ENCODE measurements around the gene SKIL. TPM values are rescaled to one million over a fixed set of nuclear protein-coding genes. Genes with fewer than 3 reads are reported as not detected.
"Not testable (repeated sequence)": the region's sequence is repeated elsewhere in the genome, so short reads cannot be mapped to it uniquely, and the experiment has no call there.

Gene SKIL, protein sequence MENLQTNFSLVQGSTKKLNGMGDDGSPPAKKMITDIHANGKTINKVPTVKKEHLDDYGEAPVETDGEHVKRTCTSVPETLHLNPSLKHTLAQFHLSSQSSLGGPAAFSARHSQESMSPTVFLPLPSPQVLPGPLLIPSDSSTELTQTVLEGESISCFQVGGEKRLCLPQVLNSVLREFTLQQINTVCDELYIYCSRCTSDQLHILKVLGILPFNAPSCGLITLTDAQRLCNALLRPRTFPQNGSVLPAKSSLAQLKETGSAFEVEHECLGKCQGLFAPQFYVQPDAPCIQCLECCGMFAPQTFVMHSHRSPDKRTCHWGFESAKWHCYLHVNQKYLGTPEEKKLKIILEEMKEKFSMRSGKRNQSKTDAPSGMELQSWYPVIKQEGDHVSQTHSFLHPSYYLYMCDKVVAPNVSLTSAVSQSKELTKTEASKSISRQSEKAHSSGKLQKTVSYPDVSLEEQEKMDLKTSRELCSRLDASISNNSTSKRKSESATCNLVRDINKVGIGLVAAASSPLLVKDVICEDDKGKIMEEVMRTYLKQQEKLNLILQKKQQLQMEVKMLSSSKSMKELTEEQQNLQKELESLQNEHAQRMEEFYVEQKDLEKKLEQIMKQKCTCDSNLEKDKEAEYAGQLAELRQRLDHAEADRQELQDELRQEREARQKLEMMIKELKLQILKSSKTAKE
- 27.5 and 29.4 TPM in 2 replicates for total RNA-seq

DNA sequence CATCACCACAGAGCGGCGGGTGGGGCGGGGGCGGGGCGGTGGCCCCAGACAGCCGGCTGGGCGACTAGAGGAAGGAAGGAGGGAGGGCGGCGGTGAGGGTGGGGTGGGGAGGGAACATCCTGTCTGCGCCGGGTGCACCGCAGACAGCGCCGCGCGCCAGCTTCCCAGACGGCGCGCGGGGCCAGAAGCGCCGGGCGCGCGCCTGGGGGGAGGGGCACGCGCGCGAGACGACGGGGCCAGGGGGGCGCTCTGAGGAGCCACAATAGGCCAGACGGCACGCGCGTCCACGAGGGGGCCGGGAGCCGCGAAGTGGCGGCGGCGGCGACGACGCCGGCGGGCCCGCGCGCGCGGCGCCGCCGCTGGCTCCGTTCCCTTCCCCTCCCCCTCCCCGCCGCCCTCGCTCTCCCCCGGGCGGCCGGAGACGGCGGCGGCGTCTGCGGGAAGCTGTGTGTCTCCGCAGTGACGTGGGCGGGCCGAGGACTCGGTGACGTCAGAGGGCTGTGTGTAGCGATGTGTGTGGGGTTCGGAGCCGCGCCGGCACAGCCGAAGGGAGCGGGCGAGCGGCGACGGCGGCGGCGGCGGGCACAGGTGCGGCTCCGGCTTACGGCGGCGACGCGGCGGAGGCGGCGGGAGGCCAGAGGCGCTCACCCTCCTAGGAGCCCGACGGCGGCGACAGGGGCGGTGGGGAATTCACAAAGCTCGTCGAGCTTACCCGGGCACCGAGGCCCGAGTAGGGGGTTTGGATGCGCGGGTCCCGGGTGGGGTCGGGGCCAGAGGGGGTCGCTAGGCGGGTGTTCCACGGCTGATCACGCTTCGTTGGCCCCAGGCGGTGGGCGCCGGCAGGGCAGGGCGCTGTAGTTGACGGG, at the start of gene SKIL:
TSS of gene SKIL (plus strand) at position 540 of the 866 bp plus-strand sequence. CDS start 2,617 bp downstream, outside the sequence.
- Mint-ChIP-seq H3K27ac (peak within 1 kb of the TSS; percentile 98), H3K36me3 (ENCODE audit: low read depth) (peaks cover 26% of the 10 kb centered on the region), H3K9me3 (no peaks in the 10 kb centered on the region), H3K4me3 (peak within 1 kb of the TSS; percentile 91), H3K27me3 (ENCODE audit: insufficient read depth) (peaks cover 9% of the 10 kb centered on the region), H3K4me1 (ENCODE audit: low read depth) (peaks cover 47% of the 10 kb centered on the region)
- peak; percentile 93 for DNase-seq (ENCODE audit: low spot score)
- intact Hi-C loops (cut with micrococcal nuclease) = loop anchor here (1.0 to 10.0 kb wide), 13 partner anchors 80 to 1680 kb away; partner anchors contain the start of genes EIF5A2, FNDC3B, GPR160 and MYNN

DNA sequence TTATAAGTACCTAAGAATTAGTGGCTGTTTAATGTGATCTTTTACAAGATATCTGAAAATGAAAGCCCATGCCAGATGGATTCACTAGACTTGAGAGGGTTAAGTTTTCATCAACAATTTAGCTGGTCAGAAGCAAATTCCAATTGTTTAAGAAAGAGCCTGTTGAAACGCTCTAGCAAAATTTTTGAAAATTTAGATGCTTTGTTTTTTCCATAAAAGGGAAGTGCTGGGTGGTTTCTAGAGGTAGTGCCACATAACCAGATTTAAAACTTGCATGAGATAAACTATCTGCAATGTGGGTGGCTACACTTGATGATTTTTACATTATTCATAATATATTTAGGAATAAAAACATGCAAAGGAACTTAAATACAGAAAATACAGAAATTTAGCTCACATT, 48.5 kb upstream of the SKIL start:
- Mint-ChIP-seq H3K9me3 (no peaks in the 10 kb centered on the region), H3K36me3 (ENCODE audit: low read depth) (no peaks in the 10 kb centered on the region), H3K27ac (no peak overlapping the region), H3K27me3 (ENCODE audit: insufficient read depth) (no peaks in the 10 kb centered on the region), H3K4me3 (no peak overlapping the region), H3K4me1 (ENCODE audit: low read depth) (no peaks in the 10 kb centered on the region)
- intact Hi-C loops (cut with micrococcal nuclease) = no loop called here
- no peak for DNase-seq (ENCODE audit: low spot score)

DNA sequence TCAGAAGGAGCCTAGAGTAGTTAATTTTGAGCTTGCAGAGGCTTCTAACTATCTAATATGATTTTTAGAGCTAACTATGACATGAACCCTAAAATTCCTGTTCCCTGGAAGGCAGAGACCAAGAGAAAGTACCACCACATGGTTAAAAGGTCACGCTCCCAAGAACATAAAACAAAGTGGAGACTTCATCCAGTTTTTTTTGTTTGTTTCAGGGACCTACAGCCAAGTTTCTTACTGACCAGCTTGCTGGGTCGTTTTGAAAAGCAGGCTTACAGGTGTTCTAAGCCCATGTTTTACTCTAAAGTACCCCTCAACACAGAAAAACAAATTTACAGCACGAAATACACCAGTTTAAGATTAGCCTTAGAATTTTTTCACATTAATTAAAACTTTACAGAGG, 39.6 kb upstream of the SKIL start:
- no peaks in the 10 kb centered on the region for H3K36me3 Mint-ChIP-seq (ENCODE audit: low read depth)
- no peak overlapping the region for H3K4me3 Mint-ChIP-seq
- H3K27me3 Mint-ChIP-seq (ENCODE audit: insufficient read depth) = peaks cover 12% of the 10 kb centered on the region
- no peaks in the 10 kb centered on the region for H3K9me3 Mint-ChIP-seq
- H3K4me1 Mint-ChIP-seq (ENCODE audit: low read depth) = no peaks in the 10 kb centered on the region
- H3K27ac Mint-ChIP-seq = no peak overlapping the region
- no peak for DNase-seq (ENCODE audit: low spot score)
- intact Hi-C loops (cut with micrococcal nuclease) = no loop called here

DNA sequence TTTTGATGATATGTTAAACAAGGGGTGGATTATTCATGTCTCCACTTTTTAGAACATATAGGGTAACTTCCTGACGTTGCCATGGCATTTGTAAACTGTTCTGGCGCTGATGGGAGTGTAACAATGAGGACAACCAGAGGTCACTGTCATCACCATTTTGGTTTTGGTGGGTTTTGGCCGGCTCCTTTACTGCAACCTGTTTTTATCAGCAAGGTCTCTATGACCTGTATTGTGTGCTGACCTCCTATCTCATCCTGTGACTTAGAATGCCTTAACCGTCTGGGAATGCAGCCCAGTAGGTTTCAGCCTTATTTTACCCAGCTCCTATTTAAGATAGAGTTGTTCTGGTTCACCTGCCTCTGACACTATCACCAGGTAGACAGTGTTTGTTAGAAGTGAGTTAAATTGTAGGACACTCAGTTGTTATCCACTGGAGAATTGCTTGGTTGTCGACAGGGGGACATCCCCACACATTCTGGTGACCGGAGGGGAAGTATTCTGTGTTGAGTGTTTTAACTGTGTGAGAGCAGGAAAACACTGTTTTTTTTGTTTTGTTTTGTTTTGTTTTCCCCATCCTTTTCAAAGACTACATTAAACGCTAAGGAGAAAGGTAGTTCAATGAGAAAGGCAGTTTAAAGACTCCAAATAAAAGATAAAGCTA, 36.9 kb upstream of the SKIL start:
- DNase-seq (ENCODE audit: low spot score) = no peak
- H3K36me3 Mint-ChIP-seq (ENCODE audit: low read depth) = no peaks in the 10 kb centered on the region
- intact Hi-C loops (cut with micrococcal nuclease) = no loop called here
- H3K9me3 Mint-ChIP-seq = no peaks in the 10 kb centered on the region
- peaks cover 16% of the 10 kb centered on the region for H3K27me3 Mint-ChIP-seq (ENCODE audit: insufficient read depth)
- no peaks in the 10 kb centered on the region for H3K4me1 Mint-ChIP-seq (ENCODE audit: low read depth)
- H3K4me3 Mint-ChIP-seq = no peak overlapping the region
- H3K27ac Mint-ChIP-seq = no peak overlapping the region

DNA sequence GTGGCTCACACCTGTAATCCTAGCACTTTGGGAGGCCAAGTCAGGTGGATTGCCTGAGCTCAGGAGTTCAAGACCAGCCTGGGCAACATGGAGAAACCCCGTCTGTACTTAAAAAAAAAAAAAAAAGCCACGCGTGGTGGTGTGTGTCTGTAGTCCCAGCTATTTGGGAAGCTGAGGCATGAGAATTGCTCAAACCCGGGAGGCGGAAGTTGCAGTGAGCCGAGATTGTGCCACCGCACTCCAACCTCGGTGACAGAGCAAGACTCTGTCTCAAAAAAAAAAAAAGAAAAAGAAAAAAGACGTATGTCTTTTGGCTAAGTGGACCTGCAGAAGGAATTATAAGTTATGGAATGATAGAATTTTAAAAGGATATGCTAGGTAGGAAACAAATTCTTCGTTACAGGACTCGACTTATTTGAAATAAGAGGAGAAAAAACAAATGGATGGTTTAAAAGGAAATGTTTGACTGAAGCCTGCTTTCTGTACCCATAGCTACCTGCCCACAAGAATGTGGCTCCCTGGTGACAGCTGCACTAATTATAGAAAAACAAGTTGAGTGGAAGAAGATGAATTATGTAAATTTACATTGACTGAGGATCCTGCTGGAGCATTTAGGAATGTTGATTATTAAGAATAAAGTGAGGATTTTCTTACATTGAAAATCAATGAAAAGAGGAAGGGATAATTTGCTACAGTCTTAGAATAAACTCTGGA, 36.0 kb upstream of the SKIL start:
- H3K27ac Mint-ChIP-seq = no peak overlapping the region
- no peaks in the 10 kb centered on the region for H3K36me3 Mint-ChIP-seq (ENCODE audit: low read depth)
- H3K4me1 Mint-ChIP-seq (ENCODE audit: low read depth) = no peaks in the 10 kb centered on the region
- intact Hi-C loops (cut with micrococcal nuclease) = no loop called here
- no peak overlapping the region for H3K4me3 Mint-ChIP-seq
- H3K27me3 Mint-ChIP-seq (ENCODE audit: insufficient read depth) = peaks cover 16% of the 10 kb centered on the region
- no peaks in the 10 kb centered on the region for H3K9me3 Mint-ChIP-seq
- no peak for DNase-seq (ENCODE audit: low spot score)

DNA sequence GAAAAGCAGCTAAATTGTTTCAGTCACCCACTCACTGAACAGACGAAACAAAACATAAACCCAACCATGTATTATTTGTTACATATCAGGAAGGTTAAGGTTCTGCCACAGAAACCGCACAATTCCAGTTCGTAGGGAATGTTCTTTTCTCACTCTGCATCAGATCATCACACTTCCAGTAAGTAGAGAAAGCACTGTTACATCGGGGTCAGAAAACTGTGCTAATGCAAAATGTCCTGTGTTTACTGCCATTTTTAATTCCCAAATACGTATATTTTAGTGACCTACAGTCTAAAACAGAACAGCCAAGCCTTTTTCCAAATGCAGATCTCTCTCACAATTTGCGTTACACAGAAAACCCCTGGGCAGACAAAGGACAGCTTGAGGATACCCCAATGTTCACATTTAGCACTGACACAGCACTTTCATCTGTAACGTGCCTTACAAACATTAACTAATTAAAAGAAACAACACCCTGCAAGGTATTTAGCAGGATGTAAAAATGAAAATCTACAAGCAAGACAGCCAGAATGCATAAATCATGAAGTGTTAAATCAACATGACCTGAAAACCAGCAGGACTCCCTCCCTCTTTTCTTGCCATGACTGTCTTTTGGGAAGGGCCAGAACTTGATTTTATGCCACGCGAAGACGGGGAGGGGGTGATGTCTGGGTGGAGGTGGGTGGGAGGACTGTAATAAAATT, 34.8 kb upstream of the SKIL start:
- no peaks in the 10 kb centered on the region for H3K36me3 Mint-ChIP-seq (ENCODE audit: low read depth)
- no peaks in the 10 kb centered on the region for H3K4me1 Mint-ChIP-seq (ENCODE audit: low read depth)
- H3K27ac Mint-ChIP-seq = no peak overlapping the region
- H3K9me3 Mint-ChIP-seq = no peaks in the 10 kb centered on the region
- peaks cover 16% of the 10 kb centered on the region for H3K27me3 Mint-ChIP-seq (ENCODE audit: insufficient read depth)
- DNase-seq (ENCODE audit: low spot score) = no peak
- no peak overlapping the region for H3K4me3 Mint-ChIP-seq
- intact Hi-C loops (cut with micrococcal nuclease) = no loop called here

DNA sequence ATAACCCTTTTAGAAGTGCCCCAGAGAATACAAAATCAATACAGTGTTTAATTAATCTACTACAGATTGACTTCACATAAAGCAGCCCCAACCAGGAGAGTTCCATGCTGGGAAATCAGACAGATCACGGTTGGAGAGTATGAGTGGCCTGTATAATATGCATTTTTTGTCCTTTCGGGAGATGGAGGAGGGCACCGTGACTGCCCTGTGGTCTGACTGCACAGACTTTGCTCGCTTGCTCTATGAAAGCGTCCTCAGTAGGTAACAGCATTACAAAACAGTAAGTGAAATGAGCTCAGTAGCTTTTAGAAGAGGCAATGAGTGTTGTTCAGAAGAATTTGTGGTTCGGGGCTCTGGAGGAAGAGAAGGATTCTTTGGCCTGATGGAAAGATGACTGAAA, 34.2 kb upstream of the SKIL start:
- Mint-ChIP-seq H3K36me3 (ENCODE audit: low read depth) (no peaks in the 10 kb centered on the region), H3K4me1 (ENCODE audit: low read depth) (no peaks in the 10 kb centered on the region), H3K27ac (no peak overlapping the region), H3K27me3 (ENCODE audit: insufficient read depth) (peaks cover 16% of the 10 kb centered on the region), H3K9me3 (peaks cover 3% of the 10 kb centered on the region), H3K4me3 (no peak overlapping the region)
- intact Hi-C loops (cut with micrococcal nuclease) = no loop called here
- no peak for DNase-seq (ENCODE audit: low spot score)

DNA sequence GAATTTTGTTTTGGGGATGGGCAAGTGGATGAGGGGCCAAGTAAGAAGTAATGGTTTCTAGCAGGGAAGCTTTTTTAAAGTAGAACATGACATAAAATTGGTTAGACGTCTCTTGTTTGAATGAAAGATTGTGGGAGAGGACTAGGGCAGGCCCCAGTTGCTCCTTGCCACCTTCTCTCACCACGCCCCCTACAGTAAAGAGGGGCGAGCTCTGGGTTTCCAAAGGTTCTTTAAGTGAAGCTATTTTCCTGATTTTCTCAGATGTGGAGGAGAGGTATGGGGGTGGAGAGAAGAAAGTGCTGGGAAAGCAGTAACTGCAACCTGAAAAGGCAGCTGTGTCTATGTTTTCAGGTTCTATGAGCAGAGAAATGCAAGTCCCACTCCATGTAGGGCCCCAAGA, 32.6 kb upstream of the SKIL start:
- Mint-ChIP-seq H3K4me3 (no peak overlapping the region), H3K4me1 (ENCODE audit: low read depth) (no peaks in the 10 kb centered on the region), H3K36me3 (ENCODE audit: low read depth) (no peaks in the 10 kb centered on the region), H3K9me3 (peaks cover 5% of the 10 kb centered on the region), H3K27ac (no peak overlapping the region), H3K27me3 (ENCODE audit: insufficient read depth) (peaks cover 16% of the 10 kb centered on the region)
- no peak for DNase-seq (ENCODE audit: low spot score)
- intact Hi-C loops (cut with micrococcal nuclease) = no loop called here

DNA sequence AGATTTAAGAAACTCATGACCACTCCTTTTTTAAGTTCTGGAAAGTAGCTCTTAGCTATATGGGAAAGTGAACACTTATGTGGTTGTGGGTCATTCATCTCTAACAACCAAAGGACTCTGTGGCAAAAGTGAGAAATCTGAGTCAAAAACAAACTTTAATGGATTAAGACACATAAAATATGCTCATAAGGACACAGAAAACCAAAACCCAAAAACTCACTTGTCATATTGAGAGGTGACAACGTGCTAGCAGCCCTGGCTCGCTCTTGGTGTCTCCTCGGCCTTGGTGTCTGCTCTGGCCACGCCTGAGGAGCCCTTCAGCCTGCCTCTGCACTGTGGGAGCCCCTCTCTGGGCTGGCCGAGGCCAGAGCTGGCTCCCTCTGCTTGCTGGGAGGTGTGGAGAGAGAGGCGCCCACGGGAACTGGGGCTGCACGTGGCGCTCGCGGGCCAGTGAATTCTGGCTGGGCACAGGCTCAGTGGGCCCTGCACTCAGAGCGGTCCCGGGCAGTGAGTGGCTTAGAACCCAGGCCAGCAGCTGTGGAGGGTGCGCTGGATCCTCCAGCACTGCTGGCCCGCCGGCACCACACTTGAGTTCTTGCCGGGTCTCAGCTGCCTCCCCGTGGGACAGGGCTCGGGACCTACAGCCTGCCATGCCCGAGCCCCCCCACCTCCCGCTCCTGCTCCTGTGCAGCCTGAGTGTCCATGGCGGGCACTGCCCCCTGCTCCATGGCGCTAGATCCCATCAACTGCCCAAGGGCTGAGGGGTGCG, 30.3 kb upstream of the SKIL start:
- DNase-seq (ENCODE audit: low spot score) = no peak
- Mint-ChIP-seq H3K27me3 (ENCODE audit: insufficient read depth) (peaks cover 10% of the 10 kb centered on the region), H3K4me1 (ENCODE audit: low read depth) (no peaks in the 10 kb centered on the region), H3K9me3 (peaks cover 5% of the 10 kb centered on the region), H3K4me3 (no peak overlapping the region), H3K36me3 (ENCODE audit: low read depth) (no peaks in the 10 kb centered on the region), H3K27ac (no peak overlapping the region)
- intact Hi-C loops (cut with micrococcal nuclease) = no loop called here

DNA sequence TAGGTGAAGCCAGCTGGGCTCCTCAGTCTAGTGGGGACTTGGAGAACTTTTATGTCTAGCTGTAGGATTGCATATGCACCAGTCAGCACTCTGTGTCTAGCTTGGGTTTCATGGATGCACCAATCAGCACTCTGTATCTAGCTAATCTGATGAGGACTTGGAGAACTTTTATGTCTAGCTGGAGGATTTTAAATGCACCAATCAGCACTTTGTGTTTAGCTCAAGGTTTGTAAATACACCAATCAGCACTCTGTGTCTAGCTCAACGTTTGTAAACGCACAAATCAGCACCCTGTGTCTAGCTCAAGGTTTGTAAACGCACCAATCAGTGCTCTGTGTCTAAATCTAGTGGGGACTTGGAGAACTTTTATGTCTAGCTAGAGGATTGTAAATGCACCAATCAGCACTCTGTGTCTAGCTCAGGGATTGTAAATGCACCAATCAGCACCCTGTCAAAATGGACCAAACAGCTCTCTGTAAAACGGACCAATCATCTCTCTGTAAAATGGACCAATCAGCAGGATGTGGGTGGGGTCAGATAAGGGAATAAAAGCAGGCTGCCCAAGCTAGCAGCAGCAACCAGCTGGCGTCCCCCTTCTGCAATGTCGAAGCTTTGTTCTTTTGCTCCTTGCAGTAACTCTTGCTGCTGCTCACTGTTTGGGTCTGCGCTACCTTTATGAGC, 29.5 kb upstream of the SKIL start:
- intact Hi-C loops (cut with micrococcal nuclease); H3K36me3 Mint-ChIP-seq (ENCODE audit: low read depth); H3K4me1 Mint-ChIP-seq (ENCODE audit: low read depth); DNase-seq (ENCODE audit: low spot score); H3K27ac Mint-ChIP-seq; H3K27me3 Mint-ChIP-seq (ENCODE audit: insufficient read depth); H3K4me3 Mint-ChIP-seq; H3K9me3 Mint-ChIP-seq: not testable (repeated sequence)

DNA sequence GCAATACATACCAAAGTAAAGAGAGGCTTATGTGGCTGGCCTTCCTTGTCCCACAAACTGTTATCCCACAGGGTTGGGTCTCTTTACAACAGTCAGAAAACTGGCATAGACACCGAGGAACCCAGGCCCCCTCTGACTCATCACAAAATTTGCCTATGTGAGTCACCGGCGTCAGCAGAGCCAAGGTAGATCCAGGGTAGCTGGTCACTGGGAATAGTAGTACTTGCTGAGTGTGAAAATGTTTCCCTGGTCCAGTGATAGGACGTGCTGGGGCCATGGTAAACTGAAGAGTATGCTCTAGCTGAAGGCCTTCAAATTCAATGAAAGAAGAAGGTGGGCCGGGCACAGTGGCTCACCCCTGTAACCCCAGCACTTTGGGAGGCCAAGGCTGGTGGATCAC, 27.1 kb upstream of the SKIL start:
- intact Hi-C loops (cut with micrococcal nuclease) = no loop called here
- H3K9me3 Mint-ChIP-seq = peaks cover 5% of the 10 kb centered on the region
- DNase-seq (ENCODE audit: low spot score) = no peak
- H3K4me1 Mint-ChIP-seq (ENCODE audit: low read depth) = no peaks in the 10 kb centered on the region
- no peak overlapping the region for H3K27ac Mint-ChIP-seq
- H3K27me3 Mint-ChIP-seq (ENCODE audit: insufficient read depth) = no peaks in the 10 kb centered on the region
- no peak overlapping the region for H3K4me3 Mint-ChIP-seq
- H3K36me3 Mint-ChIP-seq (ENCODE audit: low read depth) = no peaks in the 10 kb centered on the region

All from activated T-helper 1 cell treated with anti-CD3 and anti-CD28 coated beads, Interleukin-12 subunit alpha, Interleukin-12 subunit beta, Interleukin-2, Interleukin-4 antibody, amounts not matched to agents 30 ng/mL and 10 ng/mL and 1 ng/mL, durations not matched to agents 14 hours and 24 hours and 36 hours (primary cell).